NT2/D1 (cell line): Measurements from ENCODE around the gene CADM4.

Experiments used
- DNase-seq: peaks from one replicate; pipeline ENCODE4 v3.0.0-alpha.2; 2011; ENCODE audit warnings: low read depth, low spot score
- H3K27me3 ChIP-seq: 2 replicates; pipeline ENCODE4 v1.6.0; 2011; ENCODE audit warnings: mild to moderate bottlenecking; ENCODE audit not compliant: insufficient read length, insufficient read depth
- H3K36me3 ChIP-seq: 2 replicates; pipeline ENCODE4 v1.6.1; 2011; ENCODE audit warnings: mild to moderate bottlenecking, low read length, mixed read lengths; ENCODE audit not compliant: insufficient read depth, insufficient read length
- H3K4me1 ChIP-seq: 2 replicates; pipeline ENCODE4 v1.5.1; 2011; ENCODE audit not compliant: insufficient read depth, insufficient read length
- H3K4me3 ChIP-seq: 2 replicates; pipeline ENCODE4 v1.5.1; 2011; ENCODE audit warnings: low read depth; ENCODE audit not compliant: insufficient read length
- H3K9ac ChIP-seq: 2 replicates; pipeline ENCODE4 v1.6.0; 2011; ENCODE audit warnings: low read depth; ENCODE audit not compliant: insufficient read length
- H3K9me3 ChIP-seq: 2 replicates; pipeline ENCODE4 v1.5.1; 2011; ENCODE audit warnings: mild to moderate bottlenecking, low read length; ENCODE audit not compliant: insufficient read depth
- SUZ12 ChIP-seq: IDR thresholded peaks from 2 replicates; pipeline ENCODE4 v1.6.1; 2011; ENCODE audit not compliant: insufficient read length, insufficient read depth; ENCODE audit errors: extremely low read depth
- YY1 ChIP-seq: IDR thresholded peaks from 2 replicates; pipeline ENCODE4 v1.6.1; 2011; ENCODE audit not compliant: insufficient read length, insufficient read depth
- ZNF274 ChIP-seq: IDR thresholded peaks from 2 replicates; pipeline ENCODE4 v1.6.1; 2011; ENCODE audit warnings: mild to moderate bottlenecking, low read depth, low read length

Gene CADM4

DNA sequence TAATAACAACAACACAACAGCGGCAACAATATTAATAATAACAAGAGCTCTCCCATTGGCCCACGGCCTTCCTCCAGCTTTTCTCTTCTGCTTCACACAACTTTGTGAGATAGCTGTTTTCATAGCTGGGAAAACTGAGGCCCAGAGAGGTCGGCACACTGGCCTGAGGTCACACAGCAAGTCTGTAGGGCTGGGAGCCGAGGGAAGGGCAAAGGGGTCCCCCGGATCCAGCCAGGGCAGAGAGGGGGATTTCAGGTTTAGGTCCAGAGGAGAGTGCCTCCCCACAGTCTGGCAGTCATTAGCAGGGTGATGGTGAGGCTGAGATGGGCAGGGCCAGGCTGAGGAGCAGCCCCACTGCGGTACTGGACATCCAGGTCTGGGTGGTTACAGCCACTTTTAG is 9.0 kb upstream of the CADM4 start:
- no peak for DNase-seq
- H3K36me3 ChIP-seq, result peaks cover 25% of the 10 kb centered on the region
- H3K4me1 ChIP-seq, result peaks cover 2% of the 10 kb centered on the region
- H3K4me3 ChIP-seq, result no peak overlapping the region
- TF ChIP-seq SUZ12 (no peak), YY1 (no peak), ZNF274 (no peak)
- no peaks in the 10 kb centered on the region for H3K27me3 ChIP-seq
- H3K9me3 ChIP-seq, result peaks cover 15% of the 10 kb centered on the region; the same call in 1 of the 2 replicates
- no peak overlapping the region for H3K9ac ChIP-seq

DNA sequence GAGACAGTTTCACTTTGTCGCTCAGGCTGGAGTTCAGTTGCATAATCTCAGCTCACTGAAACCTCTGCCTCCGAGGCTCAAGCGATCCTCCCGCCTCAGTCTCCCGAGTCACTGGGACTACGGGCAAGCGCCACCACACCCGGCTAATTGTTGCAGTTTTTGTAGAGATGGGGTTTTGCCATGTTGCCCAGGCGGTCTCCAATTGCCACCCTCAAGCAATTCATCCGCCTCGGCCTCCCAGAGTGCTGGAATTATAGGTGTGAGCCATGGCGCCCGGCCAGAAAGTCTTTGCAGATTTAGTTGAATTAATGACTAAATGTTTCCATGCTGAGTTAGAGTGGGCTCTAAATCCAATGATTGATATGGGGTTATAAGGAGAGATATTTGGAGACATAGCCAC is 4.5 kb upstream of the CADM4 start:
- Histone ChIP-seq H3K4me1 (peaks cover 4% of the 10 kb centered on the region), H3K27me3 (peaks cover 21% of the 10 kb centered on the region), H3K9ac (no peak overlapping the region), H3K36me3 (peaks cover 16% of the 10 kb centered on the region), H3K4me3 (no peak overlapping the region), H3K9me3 (peaks cover 15% of the 10 kb centered on the region; the same call in 1 of the 2 replicates)
- TF ChIP-seq SUZ12, result no peak
- no peak for TF ChIP-seq ZNF274
- no peak for TF ChIP-seq YY1
- no peak for DNase-seq

DNA sequence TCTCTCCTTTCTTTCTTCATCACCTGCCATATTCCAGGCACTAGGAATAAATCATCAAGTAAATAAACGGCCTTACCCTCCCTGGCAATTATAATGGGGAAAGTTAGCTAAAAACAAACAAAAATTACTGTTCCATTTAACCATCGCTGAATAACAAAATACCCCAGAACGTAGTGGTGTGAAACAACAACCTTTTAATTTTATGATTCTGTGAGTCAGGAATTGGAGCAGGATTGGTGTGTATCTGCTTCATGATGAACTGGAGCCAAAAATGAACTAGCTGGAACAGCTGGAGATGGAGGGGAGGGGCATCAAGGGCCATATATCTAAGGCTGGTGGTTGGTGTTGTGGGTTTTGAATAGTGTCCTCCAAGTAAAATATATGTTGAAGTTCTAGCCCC is 3.7 kb upstream of the CADM4 start:
- Histone ChIP-seq H3K9ac (no peak overlapping the region), H3K36me3 (peaks cover 7% of the 10 kb centered on the region), H3K27me3 (peaks cover 29% of the 10 kb centered on the region), H3K4me3 (no peak overlapping the region), H3K4me1 (peaks cover 6% of the 10 kb centered on the region), H3K9me3 (peaks cover 11% of the 10 kb centered on the region; the same call in 1 of the 2 replicates)
- no peak for TF ChIP-seq SUZ12
- no peak for TF ChIP-seq YY1
- TF ChIP-seq ZNF274, result no peak
- no peak for DNase-seq

DNA sequence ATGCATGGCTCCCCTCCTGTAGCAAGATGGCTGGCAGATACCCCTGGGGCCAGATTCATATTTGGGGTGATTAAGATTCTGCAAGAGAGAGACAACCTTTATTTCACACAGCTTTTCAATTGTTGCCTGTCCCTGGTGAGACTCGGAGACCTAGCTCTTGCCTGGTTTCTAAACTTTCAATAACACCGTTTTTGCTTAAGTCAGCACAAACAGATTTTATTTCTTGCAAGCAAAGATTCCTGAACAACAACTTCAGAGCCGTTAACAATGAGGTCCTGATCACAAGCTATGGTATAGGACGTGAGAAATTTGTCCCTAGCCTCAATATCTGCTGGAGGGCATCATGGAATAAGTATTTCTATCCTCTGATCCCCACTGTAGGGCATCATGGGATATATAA is 2.9 kb upstream of the CADM4 start:
- H3K9me3 ChIP-seq, result peaks cover 5% of the 10 kb centered on the region; the same call in 1 of the 2 replicates
- no peak for TF ChIP-seq SUZ12
- TF ChIP-seq YY1, result no peak
- TF ChIP-seq ZNF274, result no peak
- peaks cover 4% of the 10 kb centered on the region for H3K36me3 ChIP-seq
- no peak overlapping the region for H3K4me3 ChIP-seq
- no peak overlapping the region for H3K9ac ChIP-seq
- H3K4me1 ChIP-seq, result peaks cover 6% of the 10 kb centered on the region
- no peak for DNase-seq
- peaks cover 37% of the 10 kb centered on the region for H3K27me3 ChIP-seq

DNA sequence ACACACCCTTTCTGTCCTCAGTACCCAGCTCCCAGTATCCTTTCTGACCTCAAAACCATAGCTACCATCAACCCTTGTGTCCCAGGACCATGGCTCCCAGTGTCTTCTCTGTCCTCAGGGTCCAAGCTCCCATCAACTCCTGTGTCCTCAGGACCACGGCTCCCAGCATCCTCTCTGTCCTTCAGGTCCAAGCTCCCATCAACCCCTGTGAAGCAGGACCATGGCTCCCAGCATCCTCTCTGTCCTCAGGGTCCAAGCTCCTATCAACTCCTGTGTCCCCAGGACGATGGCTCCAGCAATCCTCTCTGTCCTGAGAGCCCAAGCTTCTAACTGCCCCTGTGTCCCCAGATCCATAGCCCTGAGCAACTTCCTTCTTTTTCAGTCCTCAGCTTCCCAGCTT is 1.7 kb upstream of the CADM4 start:
- H3K4me1 ChIP-seq, result peaks cover 6% of the 10 kb centered on the region
- no peaks in the 10 kb centered on the region for H3K9me3 ChIP-seq
- no peak overlapping the region for H3K4me3 ChIP-seq
- TF ChIP-seq YY1 (no peak), ZNF274 (no peak), SUZ12 (no peak)
- no peaks in the 10 kb centered on the region for H3K36me3 ChIP-seq
- no peak overlapping the region for H3K9ac ChIP-seq
- H3K27me3 ChIP-seq, result peaks cover 48% of the 10 kb centered on the region
- no peak for DNase-seq

DNA sequence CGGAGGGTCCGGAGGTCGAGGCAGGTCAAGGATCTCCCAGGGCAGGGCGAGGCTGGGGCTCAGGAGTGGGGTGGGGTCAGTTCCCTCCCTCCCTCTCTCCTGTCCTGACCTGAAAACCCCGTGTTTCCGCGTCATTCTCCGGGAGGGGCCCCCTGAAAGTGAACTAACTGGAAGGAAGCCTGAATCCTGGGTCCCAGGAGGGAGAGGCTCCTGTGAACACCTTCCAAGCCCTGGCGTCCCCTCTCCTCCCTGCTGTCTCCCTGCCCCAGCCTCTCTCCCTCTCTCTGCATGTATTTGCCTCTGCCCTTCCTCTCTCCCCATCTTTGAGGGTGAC is 741 bp upstream of the CADM4 start:
- Histone ChIP-seq H3K9ac (peak overlapping the region; percentile 56), H3K4me1 (peaks cover 6% of the 10 kb centered on the region), H3K9me3 (no peaks in the 10 kb centered on the region), H3K27me3 (peaks cover 52% of the 10 kb centered on the region), H3K4me3 (peak overlapping the region; percentile 46), H3K36me3 (no peaks in the 10 kb centered on the region)
- TF ChIP-seq SUZ12, result no peak
- no peak for TF ChIP-seq YY1
- no peak for TF ChIP-seq ZNF274
- DNase-seq, result no peak

DNA sequence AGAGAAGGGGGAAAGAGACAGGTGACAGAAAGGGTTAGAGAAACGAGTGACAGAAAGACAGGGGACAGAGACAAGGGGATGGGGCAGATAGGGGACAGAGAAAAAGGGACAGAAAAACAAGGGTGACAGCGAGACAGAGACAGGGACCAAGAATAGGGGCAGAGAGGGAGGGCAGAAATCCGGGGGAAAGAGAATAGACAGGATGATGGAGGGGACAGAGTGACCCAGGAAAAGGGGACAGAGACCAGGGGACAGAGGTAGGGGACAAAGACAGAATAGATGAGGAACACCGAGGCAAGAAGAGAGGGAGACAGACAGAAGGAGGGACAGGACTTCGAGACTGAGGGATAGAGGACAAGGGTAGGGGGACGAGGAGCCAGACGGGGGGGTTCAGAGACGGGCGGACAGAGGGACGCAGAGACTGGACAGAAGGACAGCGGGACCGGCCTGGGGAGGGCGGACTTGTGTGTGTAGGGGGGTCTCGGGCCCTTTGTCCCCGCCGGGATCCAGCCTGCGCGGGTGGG is 593 bp downstream of the CADM4 start:
- H3K9me3 ChIP-seq, result no peaks in the 10 kb centered on the region
- peak overlapping the region; percentile 45 for H3K4me3 ChIP-seq
- H3K9ac ChIP-seq, result peak overlapping the region; percentile 64
- H3K36me3 ChIP-seq, result no peaks in the 10 kb centered on the region
- H3K27me3 ChIP-seq, result peaks cover 52% of the 10 kb centered on the region
- TF ChIP-seq YY1 (no peak), SUZ12 (no peak)
- peaks cover 6% of the 10 kb centered on the region for H3K4me1 ChIP-seq
- no peak for DNase-seq
